HepG2 (cell line): Measurements from ENCODE around the gene MICA. TPM values are rescaled to one million over a fixed set of nuclear protein-coding genes. Genes with fewer than 3 reads are reported as not detected.

Experiments
- ATAC-seq: fragments of 200-7000 bp; cut with Tn5 transposase; 3 replicates; pipeline ENCODE4 v1.9.1; 2020; ENCODE audit warnings: mild to moderate bottlenecking, moderate library complexity
- BruUV-seq: library from RNA; stranded (reverse); fragments of 400-500 nt; replicated peaks from 2 replicates; lab custom pipeline; 2021; lab: Mats Ljungman, UMichigan
- CTCF ChIA-PET: fragments of 300-600 bp; formaldehyde crosslinking; extraction: SDS; loops from one replicate; lab custom pipeline; 2021; ENCODE audit warnings: low total read pairs, inconsistent platforms, low intra/inter-chr PET ratio; lab: Yijun Ruan, JAX
- POLR2A ChIA-PET: fragments of 350-600 bp; sonication (Branson Sonifier 250); formaldehyde crosslinking; loops from one replicate; lab custom pipeline; 2020; ENCODE audit warnings: antibody characterized with exemption, inconsistent platforms; lab: Yijun Ruan, JAX
- DNase-seq: peaks from one replicate; pipeline ENCODE4 v3.0.0-alpha.2; 2015; ENCODE audit warnings: low spot score
- FAIRE-seq: peaks from 3 replicates; lab custom pipeline; 2011; peaks lifted over from hg19 to GRCh38; lab: Jason Lieb, UNC
- H2AFZ ChIP-seq: one replicate; pipeline ENCODE4 v1.6.1; 2011; ENCODE audit warnings: low read length, inconsistent platforms
- H3K27ac ChIP-seq: fragments of 300-600 bp; 3 replicates; pipeline ENCODE4 v1.8.0; 2011; ENCODE audit warnings: mixed run types, mild to moderate bottlenecking, mixed read lengths, low read length, inconsistent platforms; ENCODE audit not compliant: insufficient read depth; ENCODE audit errors: extremely low read length
- H3K27me3 ChIP-seq, 2 experiments: fragments of 200-600 bp in 1 of 2; 2 replicates in 1 of 2; 3 replicates in 1 of 2; pipeline versions ENCODE4 v1.6.0 to v1.8.0; 2011; ENCODE audit warnings: low read length in 2 of 2, mild to moderate bottlenecking in 2 of 2, moderate library complexity in 2 of 2, inconsistent platforms in 1 of 2; ENCODE audit not compliant: insufficient read depth in 2 of 2, control insufficient read depth in 1 of 2
- H3K36me3 ChIP-seq, 2 experiments: fragments of 200-600 bp in 1 of 2; replicated peaks in 1 of 2; 2 replicates in 1 of 2; 3 replicates in 1 of 2; pipeline versions ENCODE4 v1.5.1 to v1.8.0; 2011; ENCODE audit warnings: low read length in 2 of 2, inconsistent platforms in 1 of 2; ENCODE audit not compliant: insufficient read depth in 2 of 2, control insufficient read depth in 1 of 2
- H3K4me1 ChIP-seq: 2 replicates; pipeline ENCODE4 v1.5.1; 2012; ENCODE audit warnings: low read length, inconsistent platforms; ENCODE audit not compliant: insufficient read depth
- H3K4me2 ChIP-seq: 2 replicates; pipeline ENCODE4 v1.6.0; 2011; ENCODE audit warnings: low read depth, low read length, inconsistent platforms
- H3K4me3 ChIP-seq, 3 experiments: fragments of 200-600 bp in 1 of 3; sonication (generic), shearing (Covaris generic) in 1 of 3; replicated peaks in 1 of 3; 2 replicates each; pipeline ENCODE4 v1.5.1; 2011 to 2016; ENCODE audit warnings: low read length in 3 of 3, inconsistent platforms in 2 of 3, low read depth in 2 of 3, mild to moderate bottlenecking in 2 of 3, control low read depth in 1 of 3, mixed read lengths in 1 of 3; ENCODE audit not compliant: insufficient read depth in 1 of 3
- H3K79me2 ChIP-seq: one replicate; pipeline ENCODE4 v1.6.1; 2011; ENCODE audit warnings: low read length, inconsistent platforms; ENCODE audit not compliant: insufficient read depth
- H3K9ac ChIP-seq: 2 replicates; pipeline ENCODE4 v1.6.0; 2011; ENCODE audit warnings: mild to moderate bottlenecking, low read depth, low read length, inconsistent platforms; ENCODE audit not compliant: insufficient read depth
- H3K9me3 ChIP-seq: 2 replicates; pipeline ENCODE4 v1.5.1; 2012; ENCODE audit warnings: mild to moderate bottlenecking, low read length
- H4K20me1 ChIP-seq: 2 replicates; pipeline ENCODE4 v1.6.0; 2011; ENCODE audit warnings: inconsistent platforms, mild to moderate bottlenecking, low read length, moderate library complexity; ENCODE audit not compliant: insufficient read depth
- CEBPG ChIP-seq: IDR thresholded peaks from 2 replicates; pipeline ENCODE4 v1.6.1; 2016
- ETV5 ChIP-seq: IDR thresholded peaks from 2 replicates; pipeline ENCODE4 v1.6.1; 2018; ENCODE audit warnings: missing biosample characterization, missing genetic modification reagents, inconsistent platforms, borderline replicate concordance
- FOXK1 ChIP-seq: sonication (generic); formaldehyde crosslinking; IDR thresholded peaks from 2 replicates; pipeline ENCODE4 v1.4.0; 2020; ENCODE audit warnings: low read depth, missing genetic modification reagents, borderline replicate concordance
- FUBP1 ChIP-seq: sonication (generic); formaldehyde crosslinking; IDR thresholded peaks from 2 replicates; pipeline ENCODE4 v1.5.1; 2020; ENCODE audit warnings: missing genetic modification reagents, mild to moderate bottlenecking, borderline replicate concordance
- HMGXB3 ChIP-seq: sonication (generic); formaldehyde crosslinking; IDR thresholded peaks from 2 replicates; pipeline ENCODE4 v1.4.0; 2020; ENCODE audit warnings: missing genetic modification reagents, borderline replicate concordance
- KLF15 ChIP-seq: sonication (generic); formaldehyde crosslinking; IDR thresholded peaks from 2 replicates; pipeline ENCODE4 v1.8.1; 2023; ENCODE audit warnings: borderline replicate concordance, mild to moderate bottlenecking, inconsistent platforms, missing genetic modification reagents, mixed read lengths
- REPIN1 ChIP-seq: sonication (generic); formaldehyde crosslinking; IDR thresholded peaks from 2 replicates; pipeline ENCODE4 v1.8.0; 2022; ENCODE audit warnings: missing genetic modification reagents, low read depth, mild to moderate bottlenecking, borderline replicate concordance
- TOPORS ChIP-seq: sonication (generic); formaldehyde crosslinking; IDR thresholded peaks from 2 replicates; pipeline ENCODE4 v1.8.0; 2023; ENCODE audit warnings: mild to moderate bottlenecking, missing genetic modification reagents
- ZKSCAN1 ChIP-seq: fragments of 150-350 bp; IDR thresholded peaks from 2 replicates; pipeline ENCODE4 v1.6.1; 2014; ENCODE audit warnings: low read length
- ZNF224 ChIP-seq: sonication (generic); formaldehyde crosslinking; IDR thresholded peaks from 2 replicates; pipeline ENCODE4 v1.5.0; 2020; ENCODE audit warnings: mild to moderate bottlenecking, missing genetic modification reagents
- ZNF264 ChIP-seq: sonication (generic); formaldehyde crosslinking; IDR thresholded peaks from 2 replicates; pipeline ENCODE4 v1.4.0; 2020; ENCODE audit warnings: missing genetic modification reagents
- ZNF326 ChIP-seq: sonication (generic); formaldehyde crosslinking; IDR thresholded peaks from 2 replicates; pipeline ENCODE4 v1.4.0; 2020; ENCODE audit warnings: missing genetic modification reagents, borderline replicate concordance
- ZNF552 ChIP-seq: sonication (generic); formaldehyde crosslinking; IDR thresholded peaks from 2 replicates; pipeline ENCODE4 v1.9.0; 2022; ENCODE audit warnings: missing genetic modification reagents, mild to moderate bottlenecking, borderline replicate concordance
- ZNF709 ChIP-seq: sonication (generic); formaldehyde crosslinking; IDR thresholded peaks from 2 replicates; pipeline ENCODE4 v1.5.0; 2020; ENCODE audit warnings: mild to moderate bottlenecking, missing genetic modification reagents
- ZSCAN22 ChIP-seq: sonication (generic); formaldehyde crosslinking; IDR thresholded peaks from 2 replicates; pipeline ENCODE4 v1.4.0; 2020; ENCODE audit warnings: mild to moderate bottlenecking, missing genetic modification reagents
- WGBS: methylation state at CpG from one replicate; pipeline ENCODE4 v1.1.6; 2017; ENCODE audit warnings: low lambda C conversion rate; 5-methylcytosine and 5-hydroxymethylcytosine counted together
- in situ Hi-C: cut with HindIII; loops from 2 replicates; pipeline ENCODE4 v1.10.0; 2017; ENCODE audit warnings: low pct_unique_long_range_greater_than_20kb; ENCODE audit not compliant: extremely low pct_ligation_motif_present
- intact Hi-C: fragments of 100-400 bp; cut with micrococcal nuclease; formaldehyde crosslinking; loops from one replicate; pipeline ENCODE4 v1.10.0; 2022; ENCODE audit not compliant: unreplicated experiment
- polyA plus RNA-seq, 8 experiments: library from polyadenylated mRNA; depleted of rRNA in 3 of 8; stranded (reverse) in 7 of 8; unstranded in 1 of 8; fragments of >200 nt; fragmentation: Illumina TruSeq in 4 of 8; extraction: Trizol in 4 of 8; gene quantifications; 2 replicates each; pipeline versions ENCODE4 v1.2.1 to v1.2.3, GENCODE V29; 2011 to 2016; ENCODE audit warnings: low read depth in 4 of 8, missing spikeins in 1 of 8, mixed read lengths in 1 of 8; ENCODE audit not compliant: insufficient read depth in 1 of 8
- total RNA-seq, 5 experiments: library from RNA; depleted of rRNA; stranded (reverse); fragments of >200 nt; fragmentation: Illumina TruSeq; extraction: Trizol; gene quantifications; 2 replicates each; pipeline ENCODE4 v1.2.3, GENCODE V29; 2016; ENCODE audit warnings: low read depth in 1 of 5

The MICA gene
- total and polyA plus RNA-seq, 2 of the 13 experiments (the other 11 are each of a cell fraction or from before 2014, with no cell fraction given): 21.6 to 38.1 TPM

- no peaks in the 10 kb centered on the region for H3K79me2 ChIP-seq
- H3K9me3 ChIP-seq: no peaks in the 10 kb centered on the region
- BruUV-seq: no TSS peak
- H2AFZ ChIP-seq: no peak overlapping the region
- no peak overlapping the region for H3K4me3 ChIP-seq
- no peak overlapping the region for H3K4me2 ChIP-seq
- no peaks in the 10 kb centered on the region for H4K20me1 ChIP-seq
- ATAC-seq: no peak
- CTCF ChIA-PET: no interaction called here
- H3K27ac ChIP-seq: no peak overlapping the region
- TF ChIP-seq ZNF264 (CRISPR knock-in tag) (no peak), ETV5 (CRISPR knock-in tag) (no peak), ZNF326 (CRISPR knock-in tag) (no peak), CEBPG (no peak), REPIN1 (CRISPR knock-in tag) (no peak), ZNF224 (CRISPR knock-in tag) (no peak), ZSCAN22 (no peak), KLF15 (CRISPR knock-in tag) (no peak), ZKSCAN1 (no peak), FOXK1 (CRISPR knock-in tag) (no peak), ZNF709 (no peak), ZNF552 (CRISPR knock-in tag) (no peak), HMGXB3 (CRISPR knock-in tag) (no peak), FUBP1 (CRISPR knock-in tag) (no peak), TOPORS (CRISPR knock-in tag) (no peak)
- TF ChIP-seq, all 625 proteins: peak for 0
- Histone ChIP-seq H3K36me3 (no peaks in the 10 kb centered on the region), H3K4me1 (peaks cover 12% of the 10 kb centered on the region), H3K27me3 (peaks cover 2 to 29% of the 10 kb centered on the region in 2 experiments; a peak in 4 of 5 replicates), H3K9ac (no peak overlapping the region)
- DNase-seq (no peak), FAIRE-seq (no peak)
- in situ Hi-C loops (no loop called here), intact Hi-C loops (no loop called here)
- POLR2A ChIA-PET: no interaction called here
- 4% methylated on average over 3 of the region's 3 CpGs for WGBS
Measured at GRCh38 chr6:31385041-31385440, 18.4 kb upstream of the MICA start.
